Gastrocnemius medialis (tissue), 4 donors: ENCODE results near the gene FAM76A.

Source experiments
- CTCF ChIP-seq, 5 experiments: fragments of 450-650 bp in 3 of 5; fragments of 200-600 bp in 2 of 5; sonication (generic) in 2 of 5; IDR thresholded peaks in 4 of 5; conservative IDR thresholded peaks in 1 of 5; 1 replicate in 4 of 5; 2 replicates in 1 of 5; pipeline ENCODE4 v1.5.1; 2016 to 2019; ENCODE audit warnings: antibody characterized with exemption in 5 of 5, mild to moderate bottlenecking in 3 of 5, moderate library complexity in 3 of 5
- POLR2A ChIP-seq, 2 donors: fragments of 450-650 bp; IDR thresholded peaks; one replicate each; pipeline ENCODE4 v1.6.1; 2017; ENCODE audit warnings: antibody characterized with exemption in 2 of 2, mild to moderate bottlenecking in 2 of 2, moderate library complexity in 2 of 2

DNA sequence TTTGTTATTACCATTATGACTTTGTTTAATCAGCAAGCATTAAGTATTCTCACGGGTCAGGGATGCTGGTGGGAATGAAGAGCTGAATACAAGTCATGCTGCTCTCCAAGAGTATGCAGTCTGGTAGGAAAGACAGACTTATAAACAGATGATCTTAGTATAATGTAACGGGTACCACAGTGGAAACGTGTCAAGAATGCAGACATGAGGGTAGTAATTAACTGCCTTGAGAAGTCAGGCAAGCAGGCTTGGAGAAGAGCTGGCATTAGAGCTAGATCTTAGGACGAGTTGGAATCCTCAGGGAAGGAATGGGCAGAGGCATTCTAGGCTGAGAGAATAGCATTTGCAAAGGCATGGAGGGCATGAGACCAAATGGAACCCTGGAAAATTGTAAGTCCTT is 19.7 kb downstream of the FAM76A start:
- TF ChIP-seq CTCF (IDR thresholded peaks at IDR 0.05 in 4 of 5, conservative IDR thresholded peaks at IDR 0.05 in 1 of 5) (no peak), POLR2A (IDR thresholded peaks at IDR 0.05) (no peak)
